HG02798 (cell line): ENCODE results near the gene MCC.

Source experiments
- ATAC-seq: cut with Tn5 transposase; IDR thresholded peaks from one replicate; pipeline ENCODE4 v1.9.1; 2021; ENCODE audit warnings: mild to moderate bottlenecking; ENCODE audit not compliant: unreplicated experiment, poor library complexity

Gene MCC

GRCh38 chr5:113333411-113333810 lies 154.8 kb downstream of the MCC start:
- ATAC-seq, result no peak

GRCh38 chr5:113331209-113331551 lies 157.1 kb downstream of the MCC start:
- no peak for ATAC-seq

- ATAC-seq, result peak; percentile 60
Measured at GRCh38 chr5:113330533-113331208, 157.6 kb downstream of the MCC start.

- no peak for ATAC-seq
Measured at GRCh38 chr5:113329981-113330380, 158.3 kb downstream of the MCC start.

DNA sequence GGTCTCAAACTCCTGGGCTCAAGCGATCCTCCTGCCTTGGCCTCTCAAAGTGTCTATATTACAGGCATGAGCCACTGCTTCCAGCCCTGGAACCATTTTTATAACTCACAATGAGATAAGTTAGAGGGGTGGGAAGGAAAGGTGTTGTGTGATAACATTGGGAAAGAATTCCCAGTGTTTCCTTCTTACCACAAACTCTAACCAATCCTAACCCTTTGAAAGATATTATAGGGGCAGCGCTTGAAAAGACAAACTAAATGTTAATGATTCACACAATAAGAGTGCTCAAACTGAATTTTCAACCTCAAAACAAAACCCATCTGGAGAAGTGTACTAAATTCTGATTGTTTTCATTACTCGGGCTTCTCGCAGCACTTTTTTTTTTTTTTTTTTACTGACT lies 163.2 kb downstream of the MCC start:
- ATAC-seq, result no peak

- ATAC-seq, result no peak
Measured at GRCh38 chr5:113321276-113321675, 167.0 kb downstream of the MCC start.

DNA sequence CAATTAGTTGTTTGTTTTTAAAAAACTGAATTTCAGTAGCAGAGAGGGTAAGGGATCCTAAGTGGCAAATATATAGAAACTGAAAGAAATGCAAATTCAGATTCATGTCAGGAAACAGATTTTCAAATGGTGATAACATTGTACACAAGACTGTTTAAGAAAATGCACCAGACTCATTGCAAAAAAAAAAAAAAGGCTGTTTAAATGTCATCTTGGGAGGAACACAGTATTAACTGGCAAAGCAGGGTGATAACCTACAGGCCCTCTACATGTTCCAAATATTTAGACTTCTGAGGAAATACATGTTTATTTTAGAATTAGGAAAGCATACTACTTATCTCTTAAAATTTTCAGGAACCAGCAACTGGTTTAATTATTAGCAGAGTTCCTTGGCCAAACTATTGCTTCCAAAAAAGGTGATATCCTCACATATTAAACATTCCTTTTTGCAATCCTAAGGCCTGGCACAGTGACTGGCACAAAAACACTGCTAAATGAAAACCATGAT lies 167.9 kb downstream of the MCC start:
- ATAC-seq, result peak; percentile 70

- ATAC-seq, result no peak
Measured at GRCh38 chr5:113319256-113320053, 168.8 kb downstream of the MCC start.

- ATAC-seq, result no peak
Measured at GRCh38 chr5:113317636-113318035, 170.6 kb downstream of the MCC start.

GRCh38 chr5:113311301-113311700 lies 177.0 kb downstream of the MCC start:
- no peak for ATAC-seq

- ATAC-seq, result no peak
Measured at GRCh38 chr5:113302120-113302519, 186.1 kb downstream of the MCC start.

- ATAC-seq, result no peak
Measured at GRCh38 chr5:113299591-113299990, 188.7 kb downstream of the MCC start.

- no peak for ATAC-seq
Measured at GRCh38 chr5:113296676-113297075, 191.6 kb downstream of the MCC start.

- ATAC-seq, result no peak
Measured at GRCh38 chr5:113295111-113295539, 193.1 kb downstream of the MCC start.

DNA sequence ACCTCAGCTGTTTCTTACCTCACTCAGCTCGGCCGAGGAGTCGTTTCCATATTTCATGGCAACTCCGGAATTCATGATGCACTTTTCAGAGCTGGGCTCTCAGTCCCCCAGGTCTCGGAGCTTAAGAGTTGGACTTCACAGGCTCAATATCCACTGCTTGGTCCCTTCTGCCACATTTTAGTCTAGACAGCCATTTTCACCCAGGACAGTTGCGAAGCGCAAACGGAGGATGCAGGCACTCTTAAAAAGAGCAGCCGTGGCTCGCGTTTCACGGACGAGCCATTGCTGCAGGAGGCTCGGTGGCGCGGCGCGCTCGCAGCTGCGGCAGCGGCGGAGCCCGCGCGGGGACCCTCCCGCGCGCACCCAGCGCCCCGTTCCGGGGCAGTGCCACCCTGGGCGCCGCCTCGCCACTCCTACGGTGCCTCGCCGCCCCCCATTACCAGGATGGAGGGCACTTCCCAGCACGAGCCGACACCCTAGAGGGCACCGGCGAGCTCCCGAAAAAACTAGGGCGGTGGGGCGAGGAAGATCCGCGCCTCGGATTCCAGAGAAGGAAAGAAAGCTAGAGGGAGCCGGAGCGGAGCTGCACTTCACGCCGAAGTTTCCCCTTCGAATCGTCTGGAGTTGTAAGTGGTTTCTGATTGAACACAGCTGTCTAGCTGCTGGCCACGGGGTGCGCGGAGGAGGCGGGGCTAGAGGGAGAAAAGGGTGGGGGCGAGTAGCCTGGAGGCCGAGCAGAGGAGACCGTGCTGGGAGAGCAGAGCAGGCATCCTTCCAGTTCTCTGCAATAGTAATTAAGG lies 193.7 kb downstream of the MCC start:
- ATAC-seq, result peak; percentile 96

- no peak for ATAC-seq
Measured at GRCh38 chr5:113293975-113294310, 194.3 kb downstream of the MCC start.

DNA sequence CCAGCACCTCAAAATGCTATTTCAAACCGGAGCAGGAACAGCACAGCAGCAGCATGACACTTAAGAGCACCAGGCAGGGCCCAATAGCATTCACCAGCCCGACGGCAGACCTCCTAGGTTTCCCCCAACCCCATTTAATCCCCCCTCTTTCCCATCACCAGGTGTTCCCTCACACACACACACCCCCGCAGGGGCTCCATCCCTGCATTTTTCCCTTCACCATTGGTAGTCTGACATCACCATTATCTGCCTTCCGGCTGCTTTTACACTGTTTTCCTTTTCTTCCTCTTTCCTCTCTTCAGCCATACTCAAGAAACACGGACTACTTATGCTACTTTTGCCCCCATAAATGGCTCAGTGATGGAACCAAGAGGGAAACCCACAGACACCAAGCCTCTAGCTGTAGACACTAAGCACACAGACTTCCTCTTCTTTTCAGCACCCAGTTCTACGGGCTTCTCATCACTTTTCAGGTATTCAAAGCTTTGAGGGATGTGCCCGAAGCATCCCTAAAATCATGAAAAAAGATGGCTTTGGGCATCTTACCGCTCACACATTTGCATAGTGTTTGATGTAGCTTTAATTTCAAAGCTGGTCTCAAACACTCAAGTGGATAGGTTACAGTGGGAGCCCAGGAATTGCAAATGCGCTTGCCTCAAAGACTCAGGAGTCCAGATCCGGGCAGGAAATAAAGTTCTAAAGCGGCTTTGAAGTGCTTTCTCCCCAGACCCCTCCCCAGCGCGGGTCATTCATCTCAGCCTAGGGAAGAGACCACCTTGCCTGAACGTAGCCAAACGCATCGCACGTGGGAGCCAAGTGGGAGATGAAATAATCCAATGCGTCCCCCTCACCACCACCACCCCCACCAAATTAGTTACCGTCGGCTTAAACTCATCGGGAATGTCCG lies 194.9 kb downstream of the MCC start:
- no peak for ATAC-seq

- ATAC-seq, result no peak
Measured at GRCh38 chr5:113292462-113292861, 195.8 kb downstream of the MCC start.

- ATAC-seq, result no peak
Measured at GRCh38 chr5:113283558-113283957, 204.7 kb downstream of the MCC start.

DNA sequence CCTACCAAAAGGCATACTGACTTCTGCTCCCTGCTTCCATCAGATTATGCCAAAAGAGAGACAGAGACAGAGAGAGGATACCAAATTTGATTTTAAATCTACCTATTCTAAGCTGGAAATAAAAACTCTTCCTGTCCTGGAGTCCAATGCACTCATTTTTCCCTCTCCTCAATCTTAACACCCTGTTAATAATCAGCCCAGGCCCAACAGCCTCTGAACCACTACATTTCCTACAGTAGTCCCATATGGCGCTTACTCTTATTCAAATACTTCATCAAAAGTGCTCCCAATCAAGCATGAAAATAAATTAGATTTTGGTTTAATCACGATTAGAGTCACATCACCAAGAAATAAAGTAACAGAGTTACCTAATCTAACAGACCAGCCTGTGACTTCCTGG lies 205.8 kb downstream of the MCC start:
- no peak for ATAC-seq
